ENCODE results near the gene BTBD9. TPM values are rescaled to one million over a fixed set of nuclear protein-coding genes. Genes with fewer than 3 reads are reported as not detected.

BTBD9 gene
- total and polyA plus RNA-seq, 2 of the 13 experiments (the other 11 are each of a cell fraction or from before 2014, with no cell fraction given), result 1.2 to 3.0 TPM

- TF ChIP-seq ZBTB49 (CRISPR knock-in tag; IDR thresholded peaks at IDR 0.05; ENCODE audit: borderline replicate concordance) (no peak), SP140L (CRISPR knock-in tag; IDR thresholded peaks at IDR 0.05; ENCODE audit: borderline replicate concordance) (no peak), KLF6 (CRISPR knock-in tag; IDR thresholded peaks at IDR 0.05) (no peak)
Observed at GRCh38 chr6:38268342-38268741, 371.4 kb downstream of the BTBD9 start (continued).

GRCh38 chr6:38266921-38267354, 372.8 kb downstream of the BTBD9 start:
- Histone ChIP-seq H3K9me3 (ENCODE audit: low read length) (no peaks in the 10 kb centered on the region), H3K27ac (ENCODE audit: extremely low read length, insufficient read depth, low read length) (no peak overlapping the region), H4K20me1 (ENCODE audit: insufficient read depth, low read length) (no peaks in the 10 kb centered on the region), H3K4me2 (ENCODE audit: low read depth, low read length) (no peak overlapping the region), H3K4me1 (ENCODE audit: insufficient read depth, low read length) (peaks cover 18% of the 10 kb centered on the region), H3K27me3 (ENCODE audit: control insufficient read depth in 1 of 2, insufficient read depth in 2 of 2, low read length in 2 of 2) (no peaks in the 10 kb centered on the region), H3K4me3 (replicated peaks in 1 of 3; ENCODE audit: insufficient read depth in 1 of 3, low read depth in 2 of 3, low read length in 3 of 3) (no peak overlapping the region), H3K79me2 (ENCODE audit: insufficient read depth, low read length) (no peaks in the 10 kb centered on the region), H3K9ac (ENCODE audit: insufficient read depth, low read depth, low read length) (no peak overlapping the region), H2AFZ (ENCODE audit: low read length) (no peak overlapping the region), H3K36me3 (replicated peaks in 1 of 2; ENCODE audit: control insufficient read depth in 1 of 2, insufficient read depth in 2 of 2, low read length in 2 of 2) (no peaks in the 10 kb centered on the region)
- in situ Hi-C loops (cut with HindIII; ENCODE audit: extremely low pct_ligation_motif_present, low pct_unique_long_range_greater_than_20kb), result no loop called here
- intact Hi-C loops (cut with micrococcal nuclease; ENCODE audit: unreplicated experiment), result no loop called here
- FAIRE-seq, result no peak
- BruUV-seq (replicated peaks), result no TSS peak
- 81% methylated on average over 7 of the region's 7 CpGs for WGBS (ENCODE audit: low lambda C conversion rate)
- DNase-seq (ENCODE audit: low spot score), result no peak
- POLR2A ChIA-PET, result no interaction called here
- CTCF ChIA-PET (ENCODE audit: low intra/inter-chr PET ratio, low total read pairs), result no interaction called here
- ATAC-seq, result no peak
- TF ChIP-seq RXRB (CRISPR knock-in tag; IDR thresholded peaks at IDR 0.05; ENCODE audit: borderline replicate concordance) (no peak), ZNF232 (CRISPR knock-in tag; IDR thresholded peaks at IDR 0.05; ENCODE audit: borderline replicate concordance) (no peak), MTF2 (CRISPR knock-in tag; IDR thresholded peaks at IDR 0.05; ENCODE audit: borderline replicate concordance) (no peak), CBX5 (CRISPR knock-in tag; IDR thresholded peaks at IDR 0.05; ENCODE audit: borderline replicate concordance) (no peak), TRIM22 (IDR thresholded peaks at IDR 0.05) (no peak), ZNF614 (CRISPR knock-in tag; IDR thresholded peaks at IDR 0.05; ENCODE audit: borderline replicate concordance) (no peak), YEATS2 (CRISPR knock-in tag; IDR thresholded peaks at IDR 0.05; ENCODE audit: borderline replicate concordance) (no peak), MBNL3 (CRISPR knock-in tag; conservative IDR thresholded peaks at IDR 0.05) (no peak), HMGXB4 (CRISPR knock-in tag; IDR thresholded peaks at IDR 0.05; ENCODE audit: borderline replicate concordance in 1 of 2, low read depth in 1 of 2) (no peak), HDAC2 (CRISPR knock-in tag; IDR thresholded peaks at IDR 0.05) (no peak), ZNF644 (CRISPR knock-in tag; IDR thresholded peaks at IDR 0.05; ENCODE audit: low read depth) (no peak), ZNF264 (CRISPR knock-in tag; IDR thresholded peaks at IDR 0.05) (no peak), HOMEZ (CRISPR knock-in tag; IDR thresholded peaks at IDR 0.05; ENCODE audit: low read depth) (no peak), CENPBD1 (CRISPR knock-in tag; IDR thresholded peaks at IDR 0.05; ENCODE audit: borderline replicate concordance, low read depth) (no peak), SP140L (CRISPR knock-in tag; IDR thresholded peaks at IDR 0.05; ENCODE audit: borderline replicate concordance) (no peak)
